ENCODE data around the gene TXNL4A. TPM values are rescaled to one million over a fixed set of nuclear protein-coding genes. Genes with fewer than 3 reads are reported as not detected.

TXNL4A gene
- polyA plus RNA-seq, 1 of the 3 experiments (the other 2 are of a cell fraction) = 158 TPM

DNA sequence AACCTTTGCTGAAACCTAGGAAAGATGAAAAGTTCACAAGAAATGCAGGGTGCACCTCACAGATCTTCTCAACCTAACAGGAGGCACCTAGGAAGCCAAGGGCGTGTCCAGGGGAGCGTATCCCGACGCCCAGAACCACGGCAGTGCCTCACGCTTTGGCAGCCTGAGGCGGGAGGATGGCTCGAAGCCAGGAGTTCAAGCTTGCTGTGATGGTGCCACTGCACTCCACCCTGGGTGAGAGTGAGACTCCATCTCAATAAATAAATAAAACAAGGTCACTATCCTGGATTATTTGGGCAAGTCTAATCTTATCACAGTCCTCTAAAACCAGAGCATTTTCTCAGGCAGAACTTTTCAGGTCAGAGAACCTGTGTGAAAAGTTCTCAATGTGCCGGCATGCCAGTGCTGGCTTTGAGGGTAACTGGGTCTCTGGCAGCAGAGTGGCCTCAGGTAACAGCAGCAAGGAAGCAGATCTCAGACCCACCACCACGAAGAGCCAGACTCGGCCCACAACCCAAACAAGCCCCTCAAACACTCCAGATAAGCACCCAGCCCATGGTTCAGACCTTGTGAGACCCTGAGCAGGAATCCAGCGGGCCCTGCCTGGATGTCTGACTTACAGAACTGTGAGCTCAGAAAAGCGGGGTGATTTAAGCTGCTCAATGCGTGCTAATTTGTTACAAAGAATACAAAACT lies 12.2 kb downstream of the TXNL4A start (continued):
- TF ChIP-seq, protein P1, sequence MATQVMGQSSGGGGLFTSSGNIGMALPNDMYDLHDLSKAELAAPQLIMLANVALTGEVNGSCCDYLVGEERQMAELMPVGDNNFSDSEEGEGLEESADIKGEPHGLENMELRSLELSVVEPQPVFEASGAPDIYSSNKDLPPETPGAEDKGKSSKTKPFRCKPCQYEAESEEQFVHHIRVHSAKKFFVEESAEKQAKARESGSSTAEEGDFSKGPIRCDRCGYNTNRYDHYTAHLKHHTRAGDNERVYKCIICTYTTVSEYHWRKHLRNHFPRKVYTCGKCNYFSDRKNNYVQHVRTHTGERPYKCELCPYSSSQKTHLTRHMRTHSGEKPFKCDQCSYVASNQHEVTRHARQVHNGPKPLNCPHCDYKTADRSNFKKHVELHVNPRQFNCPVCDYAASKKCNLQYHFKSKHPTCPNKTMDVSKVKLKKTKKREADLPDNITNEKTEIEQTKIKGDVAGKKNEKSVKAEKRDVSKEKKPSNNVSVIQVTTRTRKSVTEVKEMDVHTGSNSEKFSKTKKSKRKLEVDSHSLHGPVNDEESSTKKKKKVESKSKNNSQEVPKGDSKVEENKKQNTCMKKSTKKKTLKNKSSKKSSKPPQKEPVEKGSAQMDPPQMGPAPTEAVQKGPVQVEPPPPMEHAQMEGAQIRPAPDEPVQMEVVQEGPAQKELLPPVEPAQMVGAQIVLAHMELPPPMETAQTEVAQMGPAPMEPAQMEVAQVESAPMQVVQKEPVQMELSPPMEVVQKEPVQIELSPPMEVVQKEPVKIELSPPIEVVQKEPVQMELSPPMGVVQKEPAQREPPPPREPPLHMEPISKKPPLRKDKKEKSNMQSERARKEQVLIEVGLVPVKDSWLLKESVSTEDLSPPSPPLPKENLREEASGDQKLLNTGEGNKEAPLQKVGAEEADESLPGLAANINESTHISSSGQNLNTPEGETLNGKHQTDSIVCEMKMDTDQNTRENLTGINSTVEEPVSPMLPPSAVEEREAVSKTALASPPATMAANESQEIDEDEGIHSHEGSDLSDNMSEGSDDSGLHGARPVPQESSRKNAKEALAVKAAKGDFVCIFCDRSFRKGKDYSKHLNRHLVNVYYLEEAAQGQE (IDR thresholded peaks at IDR 0.05; ENCODE audit: low read depth, low read length) = no peak
- TF ChIP-seq TCF12 (IDR thresholded peaks at IDR 0.05) (no peak), TAF1 (IDR thresholded peaks at IDR 0.05; ENCODE audit: borderline replicate concordance, low read depth, low read length) (no peak)

DNA sequence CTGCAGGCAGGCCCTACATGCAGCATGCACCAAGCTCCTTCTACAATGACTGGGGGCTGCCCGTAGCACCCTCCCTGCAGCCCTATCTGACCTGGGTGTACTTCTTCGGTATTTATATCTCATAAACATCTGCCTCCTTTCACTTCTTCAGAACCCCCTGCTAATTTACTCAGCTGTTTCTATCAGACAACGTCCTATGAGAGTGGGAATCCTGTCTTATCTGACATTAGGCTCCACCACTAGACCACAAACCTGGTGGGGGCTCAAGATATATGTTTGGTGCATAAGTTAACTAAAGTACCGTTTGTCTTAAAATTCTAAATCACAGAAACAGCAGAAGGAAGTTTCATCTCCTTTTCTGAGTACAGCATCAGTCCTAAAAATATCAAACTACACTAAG lies 13.3 kb downstream of the TXNL4A start:
- ChIA-PET POLR2A (no interaction called here), CTCF (no interaction called here)
- H3K79me2 ChIP-seq (ENCODE audit: insufficient read depth) = peaks cover 82% of the 10 kb centered on the region
- peaks cover 65% of the 10 kb centered on the region for H4K20me1 ChIP-seq (ENCODE audit: insufficient read depth)
- no peaks in the 10 kb centered on the region; a peak in 1 of 4 replicates for H3K4me1 ChIP-seq (ENCODE audit: control insufficient read depth in 1 of 2, insufficient read depth in 2 of 2, low read depth in 1 of 2, low read length in 1 of 2)
- no peaks in the 10 kb centered on the region for H3K27me3 ChIP-seq (ENCODE audit: insufficient read depth)
- H2AFZ ChIP-seq (ENCODE audit: low read depth) = no peak overlapping the region
- H3K9ac ChIP-seq = no peak overlapping the region
- TF ChIP-seq TEAD4 (IDR thresholded peaks at IDR 0.05; ENCODE audit: borderline replicate concordance, insufficient read depth) (no peak), CHD2 (IDR thresholded peaks at IDR 0.05; ENCODE audit: low read length, partially characterized antibody) (no peak), EZH2phosphoT487 (IDR thresholded peaks at IDR 0.05; ENCODE audit: borderline replicate concordance, low read depth) (no peak), FOSL2 (IDR thresholded peaks at IDR 0.05; ENCODE audit: borderline replicate concordance, low read depth) (no peak), POLR2AphosphoS5 (IDR thresholded peaks at IDR 0.05; ENCODE audit: low read depth, low read length) (no peak), TCF12 (IDR thresholded peaks at IDR 0.05) (no peak), TAF1 (IDR thresholded peaks at IDR 0.05; ENCODE audit: borderline replicate concordance, low read depth, low read length) (no peak)
- no peak overlapping the region for H3K4me3 ChIP-seq (ENCODE audit: low read depth in 2 of 2, low read length in 1 of 2)
- H3F3A ChIP-seq (replicated peaks; ENCODE audit: insufficient read depth) = peaks cover 5% of the 10 kb centered on the region
- no peak overlapping the region for H3K27ac ChIP-seq (ENCODE audit: low read depth in 2 of 2, low read length in 1 of 2)
- H3K36me3 ChIP-seq (replicated peaks in 1 of 2; ENCODE audit: control insufficient read depth in 1 of 2, insufficient read depth in 2 of 2, low read length in 1 of 2) = peaks cover 29 to 58% of the 10 kb centered on the region in 2 experiments
- DNase-seq = no peak
- H3K4me2 ChIP-seq = no peak overlapping the region
- no peaks in the 10 kb centered on the region for H3K9me3 ChIP-seq
- no peaks in the 10 kb centered on the region for H3K9me2 ChIP-seq
- WGBS (ENCODE audit: low lambda C conversion rate) = 97% methylated on average over 4 of the region's 4 CpGs

DNA sequence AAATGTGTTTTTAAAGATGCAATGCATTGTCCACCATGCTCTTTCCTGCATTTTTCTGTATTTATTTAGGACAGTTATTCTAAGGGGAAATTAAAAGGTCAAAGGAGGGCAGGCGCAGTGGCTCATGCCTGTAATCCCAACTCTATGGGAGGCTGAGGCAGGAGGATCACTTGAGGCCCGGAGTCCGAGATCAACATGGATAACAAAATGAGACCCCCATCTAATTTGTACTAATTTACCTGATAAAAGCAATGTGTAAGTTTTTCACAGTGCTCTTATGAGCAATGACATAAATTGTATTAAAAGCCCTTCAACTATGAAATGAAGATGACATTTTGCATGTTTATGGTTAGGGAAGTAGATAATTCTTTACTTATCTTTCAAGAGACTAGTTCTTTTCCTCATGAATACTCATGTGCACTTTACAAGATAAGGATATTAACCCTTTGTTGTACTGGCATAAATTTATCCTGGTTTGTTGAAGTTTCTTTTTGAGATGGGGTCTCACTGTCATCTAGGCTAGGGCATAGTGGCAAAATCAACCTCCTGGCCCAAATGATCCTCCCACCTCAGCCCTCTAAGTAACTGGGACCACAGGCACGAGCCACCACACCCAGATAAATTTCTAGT lies 14.2 kb downstream of the TXNL4A start:
- TF ChIP-seq EP300 (IDR thresholded peaks at IDR 0.05; ENCODE audit: borderline replicate concordance in 1 of 2, low read depth in 1 of 2, low read length in 1 of 2) = no peak
- no peak for TF ChIP-seq ELF1 (IDR thresholded peaks at IDR 0.05)
- TF ChIP-seq EZH2phosphoT487 (IDR thresholded peaks at IDR 0.05; ENCODE audit: borderline replicate concordance, low read depth) = no peak
- no peak for TF ChIP-seq CHD2 (IDR thresholded peaks at IDR 0.05; ENCODE audit: low read length, partially characterized antibody)
- TF ChIP-seq FOXJ3 (CRISPR knock-in tag; IDR thresholded peaks at IDR 0.05) = no peak
- no peak for TF ChIP-seq GATA2 (CRISPR knock-in tag; IDR thresholded peaks at IDR 0.05)
- no peak for TF ChIP-seq TEAD4 (IDR thresholded peaks at IDR 0.05; ENCODE audit: borderline replicate concordance, insufficient read depth)
- H3K27ac ChIP-seq (ENCODE audit: low read depth in 2 of 2, low read length in 1 of 2) = no peak overlapping the region
- no peak overlapping the region for H3K4me2 ChIP-seq
- H3K4me3 ChIP-seq (ENCODE audit: low read depth in 2 of 2, low read length in 1 of 2) = no peak overlapping the region
- no peaks in the 10 kb centered on the region for H3K9me2 ChIP-seq
- DNase-seq = no peak
- 100% methylated on average over 4 of the region's 4 CpGs for WGBS (ENCODE audit: low lambda C conversion rate)
- H3K79me2 ChIP-seq (ENCODE audit: insufficient read depth) = peaks cover 72% of the 10 kb centered on the region
- no peaks in the 10 kb centered on the region; a peak in 1 of 4 replicates for H3K4me1 ChIP-seq (ENCODE audit: control insufficient read depth in 1 of 2, insufficient read depth in 2 of 2, low read depth in 1 of 2, low read length in 1 of 2)
- H4K20me1 ChIP-seq (ENCODE audit: insufficient read depth) = peaks cover 56% of the 10 kb centered on the region
- CTCF ChIA-PET = interaction anchor here (1.5 kb wide), 1 partner anchor 11 kb away, joined by 3 read pairs; no protein-coding TSS in a partner anchor
- no peak overlapping the region for H3K9ac ChIP-seq
- POLR2A ChIA-PET = no interaction called here
- no peak overlapping the region for H2AFZ ChIP-seq (ENCODE audit: low read depth)
- H3F3A ChIP-seq (replicated peaks; ENCODE audit: insufficient read depth) = peaks cover 5% of the 10 kb centered on the region
- H3K36me3 ChIP-seq (replicated peaks in 1 of 2; ENCODE audit: control insufficient read depth in 1 of 2, insufficient read depth in 2 of 2, low read length in 1 of 2) = peaks cover 27 to 59% of the 10 kb centered on the region in 2 experiments
- no peaks in the 10 kb centered on the region for H3K9me3 ChIP-seq
- no peaks in the 10 kb centered on the region for H3K27me3 ChIP-seq (ENCODE audit: insufficient read depth)

Data from SK-N-SH (cell line).